HepG2 (cell line): Measurements from ENCODE around the gene WDR73. TPM values are rescaled to one million over a fixed set of nuclear protein-coding genes. Genes with fewer than 3 reads are reported as not detected.

ENCODE experiments used
- CBX2 ChIP-seq, 2 experiments: fragments of 200-600 bp in 1 of 2; sonication (generic); formaldehyde crosslinking in 1 of 2; IDR thresholded peaks; 2 replicates each; pipeline versions ENCODE4 v1.7.0 to v1.8.1; 2018 to 2022; ENCODE audit warnings: low read depth in 2 of 2, low read length in 1 of 2, mild to moderate bottlenecking in 1 of 2, missing genetic modification reagents in 1 of 2
- EED ChIP-seq: sonication (generic); formaldehyde crosslinking; IDR thresholded peaks from 2 replicates; pipeline ENCODE4 v1.5.0; 2020; ENCODE audit warnings: mild to moderate bottlenecking, missing genetic modification reagents
- HDAC2 ChIP-seq: sonication (generic); formaldehyde crosslinking; IDR thresholded peaks from 2 replicates; pipeline ENCODE4 v1.4.0; 2020; ENCODE audit warnings: missing genetic modification reagents
- HNRNPK ChIP-seq: fragments of 200-400 bp; formaldehyde crosslinking; IDR thresholded peaks from 2 replicates; pipeline ENCODE4 v1.6.1; 2018; ENCODE audit warnings: low read length, low read depth, moderate library complexity, mild to moderate bottlenecking; ENCODE audit not compliant: poor library complexity, severe bottlenecking
- MAFK ChIP-seq, 2 experiments: IDR thresholded peaks in 1 of 2; conservative IDR thresholded peaks in 1 of 2; 2 replicates each; pipeline ENCODE4 v1.6.1; 2011; ENCODE audit warnings: improper control_type of control experiment in 2 of 2, low read length in 2 of 2
- MLLT10 ChIP-seq: sonication (generic); formaldehyde crosslinking; IDR thresholded peaks from 2 replicates; pipeline ENCODE4 v1.4.0; 2020; ENCODE audit warnings: missing genetic modification reagents
- SALL1 ChIP-seq: sonication (generic); formaldehyde crosslinking; IDR thresholded peaks from 2 replicates; pipeline ENCODE4 v1.8.0; 2022; ENCODE audit warnings: mild to moderate bottlenecking, missing genetic modification reagents
- SRSF1 ChIP-seq: fragments of 200-400 bp; formaldehyde crosslinking; optimal IDR thresholded peaks from 2 replicates; pipeline ENCODE3; 2017; ENCODE audit warnings: mild to moderate bottlenecking, low read depth, low read length, moderate library complexity
- YEATS2 ChIP-seq: sonication (generic); formaldehyde crosslinking; IDR thresholded peaks from 2 replicates; pipeline ENCODE4 v1.4.0; 2020; ENCODE audit warnings: missing genetic modification reagents, borderline replicate concordance
- YEATS4 ChIP-seq: sonication (generic); formaldehyde crosslinking; IDR thresholded peaks from 2 replicates; pipeline ENCODE4 v1.4.0; 2020; ENCODE audit warnings: missing genetic modification reagents, borderline replicate concordance
- ZNF3 ChIP-seq: IDR thresholded peaks from 2 replicates; pipeline ENCODE4 v1.7.0; 2017; ENCODE audit warnings: inconsistent platforms
- ZNF446 ChIP-seq: sonication (generic); formaldehyde crosslinking; IDR thresholded peaks from 2 replicates; pipeline ENCODE4 v1.5.0; 2020; ENCODE audit warnings: mild to moderate bottlenecking, missing genetic modification reagents
- polyA plus RNA-seq, 8 experiments: library from polyadenylated mRNA; depleted of rRNA in 3 of 8; stranded (reverse) in 7 of 8; unstranded in 1 of 8; fragments of >200 nt; fragmentation: Illumina TruSeq in 4 of 8; extraction: Trizol in 4 of 8; gene quantifications; 2 replicates each; pipeline versions ENCODE4 v1.2.1 to v1.2.3, GENCODE V29; 2011 to 2016; ENCODE audit warnings: low read depth in 4 of 8, missing spikeins in 1 of 8, mixed read lengths in 1 of 8; ENCODE audit not compliant: insufficient read depth in 1 of 8
- total RNA-seq, 5 experiments: library from RNA; depleted of rRNA; stranded (reverse); fragments of >200 nt; fragmentation: Illumina TruSeq; extraction: Trizol; gene quantifications; 2 replicates each; pipeline ENCODE4 v1.2.3, GENCODE V29; 2016; ENCODE audit warnings: low read depth in 1 of 5
- TF ChIP-seq, protein P1 (sequence below): sonication (generic); formaldehyde crosslinking; IDR thresholded peaks from 2 replicates; pipeline ENCODE4 v1.8.1; 2023; ENCODE audit warnings: missing genetic modification reagents, inconsistent platforms, borderline replicate concordance
- TF ChIP-seq, protein P2 (sequence below): IDR thresholded peaks from 2 replicates; pipeline ENCODE4 v1.6.1; 2016; ENCODE audit warnings: mild to moderate bottlenecking
- TF ChIP-seq, protein P3 (sequence below): sonication (generic); formaldehyde crosslinking; IDR thresholded peaks from 2 replicates; pipeline ENCODE4 v1.8.0; 2022; ENCODE audit warnings: mild to moderate bottlenecking, missing genetic modification reagents, moderate library complexity
- TF ChIP-seq, protein P4 (sequence below): IDR thresholded peaks from 2 replicates; pipeline ENCODE4 v1.6.1; 2016; ENCODE audit warnings: low read depth, control low read depth
- TF ChIP-seq, protein P5 (sequence below): sonication (generic); formaldehyde crosslinking; IDR thresholded peaks from 2 replicates; pipeline ENCODE4 v1.4.0; 2020; ENCODE audit warnings: missing genetic modification reagents, borderline replicate concordance
- TF ChIP-seq, protein P6 (sequence below): sonication (generic); formaldehyde crosslinking; IDR thresholded peaks from 2 replicates; pipeline ENCODE4 v1.4.0; 2020; ENCODE audit warnings: mild to moderate bottlenecking, low read depth, missing genetic modification reagents

The WDR73 gene
- total and polyA plus RNA-seq, 2 of the 13 experiments (the other 11 are each of a cell fraction or from before 2014, with no cell fraction given) = 20.0 to 35.5 TPM

DNA sequence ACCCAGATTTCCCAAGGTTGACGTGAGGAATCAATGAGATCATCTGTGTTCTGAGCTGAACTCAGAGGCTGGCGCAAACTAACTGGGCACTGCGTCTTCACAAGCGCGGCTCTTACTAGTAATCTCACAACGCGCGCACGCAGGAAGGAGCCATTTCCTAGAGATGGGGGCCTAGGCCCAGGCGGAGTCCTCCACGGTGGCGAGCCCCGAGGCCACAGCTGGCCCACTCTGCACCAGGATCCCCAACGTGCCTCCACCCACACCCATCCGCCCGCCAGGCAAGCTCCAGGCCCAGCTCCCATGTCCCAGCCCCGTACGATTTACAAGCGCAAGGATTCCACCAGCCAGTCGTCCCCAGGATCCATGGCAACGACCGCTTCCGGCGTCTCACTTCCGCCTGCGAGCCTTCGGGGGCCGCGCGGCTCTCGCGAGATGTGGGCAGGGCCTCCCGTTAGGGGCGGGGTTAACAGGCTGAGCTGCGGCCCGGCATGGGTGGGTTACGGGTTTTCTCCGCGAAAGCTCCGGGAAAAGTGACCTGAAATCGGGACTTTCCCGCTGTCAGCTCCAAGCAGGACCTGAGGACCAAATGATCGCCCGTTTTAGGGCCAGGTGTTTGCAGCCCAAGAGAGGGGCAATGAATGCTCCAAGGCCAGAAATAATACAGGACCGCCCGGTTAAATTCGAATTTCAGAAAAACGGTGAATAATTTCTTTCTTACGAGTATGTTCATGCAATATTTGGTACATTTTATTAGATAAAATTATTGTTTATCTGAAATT is at the start of gene WDR73 (continued):
- TF ChIP-seq, protein P1, sequence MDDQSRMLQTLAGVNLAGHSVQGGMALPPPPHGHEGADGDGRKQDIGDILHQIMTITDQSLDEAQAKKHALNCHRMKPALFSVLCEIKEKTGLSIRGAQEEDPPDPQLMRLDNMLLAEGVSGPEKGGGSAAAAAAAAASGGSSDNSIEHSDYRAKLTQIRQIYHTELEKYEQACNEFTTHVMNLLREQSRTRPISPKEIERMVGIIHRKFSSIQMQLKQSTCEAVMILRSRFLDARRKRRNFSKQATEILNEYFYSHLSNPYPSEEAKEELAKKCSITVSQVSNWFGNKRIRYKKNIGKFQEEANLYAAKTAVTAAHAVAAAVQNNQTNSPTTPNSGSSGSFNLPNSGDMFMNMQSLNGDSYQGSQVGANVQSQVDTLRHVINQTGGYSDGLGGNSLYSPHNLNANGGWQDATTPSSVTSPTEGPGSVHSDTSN = no peak
- TF ChIP-seq EED (0 out of 2 replicates have a peak, but pooled peaks have one; percentile 55), MLLT10 (no peak), HDAC2 (CRISPR knock-in tag) (peak; percentile 61; the same call in 1 of the 2 replicates), SALL1 (peak; percentile 71; the same call in 1 of the 2 replicates), YEATS4 (peak; percentile 82; the same call in 1 of the 2 replicates), ZNF3 (CRISPR knock-in tag) (no peak), HNRNPK (no peak), YEATS2 (CRISPR knock-in tag) (peak; percentile 96), SRSF1 (no peak), MAFK (conservative IDR thresholded peaks at IDR 0.05 in 1 of 2, IDR thresholded peaks at IDR 0.05 in 1 of 2; ENCODE audit: low read length in 2 of 2) (no peak), ZNF446 (CRISPR knock-in tag) (no peak), CBX2 (IDR thresholded peaks at IDR 0.05; ENCODE audit: low read depth, low read length) (no peak), CBX2 (CRISPR knock-in tag; IDR thresholded peaks at IDR 0.05; ENCODE audit: low read depth) (0 out of 2 replicates have a peak, but pooled peaks have one; percentile 45)
- TF ChIP-seq, protein P2, sequence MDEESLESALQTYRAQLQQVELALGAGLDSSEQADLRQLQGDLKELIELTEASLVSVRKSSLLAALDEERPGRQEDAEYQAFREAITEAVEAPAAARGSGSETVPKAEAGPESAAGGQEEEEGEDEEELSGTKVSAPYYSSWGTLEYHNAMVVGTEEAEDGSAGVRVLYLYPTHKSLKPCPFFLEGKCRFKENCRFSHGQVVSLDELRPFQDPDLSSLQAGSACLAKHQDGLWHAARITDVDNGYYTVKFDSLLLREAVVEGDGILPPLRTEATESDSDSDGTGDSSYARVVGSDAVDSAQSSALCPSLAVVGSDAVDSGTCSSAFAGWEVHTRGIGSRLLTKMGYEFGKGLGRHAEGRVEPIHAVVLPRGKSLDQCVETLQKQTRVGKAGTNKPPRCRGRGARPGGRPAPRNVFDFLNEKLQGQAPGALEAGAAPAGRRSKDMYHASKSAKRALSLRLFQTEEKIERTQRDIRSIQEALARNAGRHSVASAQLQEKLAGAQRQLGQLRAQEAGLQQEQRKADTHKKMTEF (CRISPR knock-in tag) = peak; percentile 77
- TF ChIP-seq, protein P3, sequence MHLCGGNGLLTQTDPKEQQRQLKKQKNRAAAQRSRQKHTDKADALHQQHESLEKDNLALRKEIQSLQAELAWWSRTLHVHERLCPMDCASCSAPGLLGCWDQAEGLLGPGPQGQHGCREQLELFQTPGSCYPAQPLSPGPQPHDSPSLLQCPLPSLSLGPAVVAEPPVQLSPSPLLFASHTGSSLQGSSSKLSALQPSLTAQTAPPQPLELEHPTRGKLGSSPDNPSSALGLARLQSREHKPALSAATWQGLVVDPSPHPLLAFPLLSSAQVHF = no peak
- TF ChIP-seq, protein P4, sequence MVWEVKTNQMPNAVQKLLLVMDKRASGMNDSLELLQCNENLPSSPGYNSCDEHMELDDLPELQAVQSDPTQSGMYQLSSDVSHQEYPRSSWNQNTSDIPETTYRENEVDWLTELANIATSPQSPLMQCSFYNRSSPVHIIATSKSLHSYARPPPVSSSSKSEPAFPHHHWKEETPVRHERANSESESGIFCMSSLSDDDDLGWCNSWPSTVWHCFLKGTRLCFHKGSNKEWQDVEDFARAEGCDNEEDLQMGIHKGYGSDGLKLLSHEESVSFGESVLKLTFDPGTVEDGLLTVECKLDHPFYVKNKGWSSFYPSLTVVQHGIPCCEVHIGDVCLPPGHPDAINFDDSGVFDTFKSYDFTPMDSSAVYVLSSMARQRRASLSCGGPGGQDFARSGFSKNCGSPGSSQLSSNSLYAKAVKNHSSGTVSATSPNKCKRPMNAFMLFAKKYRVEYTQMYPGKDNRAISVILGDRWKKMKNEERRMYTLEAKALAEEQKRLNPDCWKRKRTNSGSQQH = peak; percentile 61; the same call in 1 of the 2 replicates
- TF ChIP-seq, protein P5, sequence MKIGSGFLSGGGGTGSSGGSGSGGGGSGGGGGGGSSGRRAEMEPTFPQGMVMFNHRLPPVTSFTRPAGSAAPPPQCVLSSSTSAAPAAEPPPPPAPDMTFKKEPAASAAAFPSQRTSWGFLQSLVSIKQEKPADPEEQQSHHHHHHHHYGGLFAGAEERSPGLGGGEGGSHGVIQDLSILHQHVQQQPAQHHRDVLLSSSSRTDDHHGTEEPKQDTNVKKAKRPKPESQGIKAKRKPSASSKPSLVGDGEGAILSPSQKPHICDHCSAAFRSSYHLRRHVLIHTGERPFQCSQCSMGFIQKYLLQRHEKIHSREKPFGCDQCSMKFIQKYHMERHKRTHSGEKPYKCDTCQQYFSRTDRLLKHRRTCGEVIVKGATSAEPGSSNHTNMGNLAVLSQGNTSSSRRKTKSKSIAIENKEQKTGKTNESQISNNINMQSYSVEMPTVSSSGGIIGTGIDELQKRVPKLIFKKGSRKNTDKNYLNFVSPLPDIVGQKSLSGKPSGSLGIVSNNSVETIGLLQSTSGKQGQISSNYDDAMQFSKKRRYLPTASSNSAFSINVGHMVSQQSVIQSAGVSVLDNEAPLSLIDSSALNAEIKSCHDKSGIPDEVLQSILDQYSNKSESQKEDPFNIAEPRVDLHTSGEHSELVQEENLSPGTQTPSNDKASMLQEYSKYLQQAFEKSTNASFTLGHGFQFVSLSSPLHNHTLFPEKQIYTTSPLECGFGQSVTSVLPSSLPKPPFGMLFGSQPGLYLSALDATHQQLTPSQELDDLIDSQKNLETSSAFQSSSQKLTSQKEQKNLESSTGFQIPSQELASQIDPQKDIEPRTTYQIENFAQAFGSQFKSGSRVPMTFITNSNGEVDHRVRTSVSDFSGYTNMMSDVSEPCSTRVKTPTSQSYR (CRISPR knock-in tag) = peak; percentile 12; the same call in 1 of the 2 replicates
- TF ChIP-seq, protein P6, sequence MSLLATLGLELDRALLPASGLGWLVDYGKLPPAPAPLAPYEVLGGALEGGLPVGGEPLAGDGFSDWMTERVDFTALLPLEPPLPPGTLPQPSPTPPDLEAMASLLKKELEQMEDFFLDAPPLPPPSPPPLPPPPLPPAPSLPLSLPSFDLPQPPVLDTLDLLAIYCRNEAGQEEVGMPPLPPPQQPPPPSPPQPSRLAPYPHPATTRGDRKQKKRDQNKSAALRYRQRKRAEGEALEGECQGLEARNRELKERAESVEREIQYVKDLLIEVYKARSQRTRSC = no peak
